HepG2 (cell line): ENCODE results near the gene NF2.

Experiments
- CTCF ChIP-seq: sonication (generic); formaldehyde crosslinking; IDR thresholded peaks from 2 replicates; pipeline ENCODE4 v1.5.0; 2020; ENCODE audit warnings: mild to moderate bottlenecking, missing genetic modification reagents, moderate library complexity
- GABPA ChIP-seq, 2 experiments: IDR thresholded peaks; 2 replicates each; pipeline ENCODE4 v1.6.1; 2011 to 2016; ENCODE audit warnings: low read depth in 2 of 2, low read length in 1 of 2, missing biosample characterization in 1 of 2, missing genetic modification characterization in 1 of 2
- MAFG ChIP-seq: sonication (generic); formaldehyde crosslinking; IDR thresholded peaks from 2 replicates; pipeline ENCODE4 v1.5.1; 2020; ENCODE audit warnings: mild to moderate bottlenecking, missing genetic modification reagents
- SKI ChIP-seq: fragments of 450-650 bp; IDR thresholded peaks from one replicate; pipeline ENCODE4 v1.6.1; 2018; ENCODE audit warnings: mild to moderate bottlenecking; ENCODE audit not compliant: partially characterized antibody
- USF2 ChIP-seq, 2 experiments: sonication (generic) in 1 of 2; formaldehyde crosslinking in 1 of 2; IDR thresholded peaks; 2 replicates each; pipeline versions ENCODE4 v1.5.1 to v1.6.1; 2011 to 2020; ENCODE audit warnings: borderline replicate concordance in 1 of 2, low read depth in 1 of 2, low read length in 1 of 2, mild to moderate bottlenecking in 1 of 2, missing genetic modification reagents in 1 of 2, moderate library complexity in 1 of 2

- TF ChIP-seq USF2 (IDR thresholded peaks at IDR 0.05; ENCODE audit: low read depth, low read length): no peak
- TF ChIP-seq USF2 (CRISPR knock-in tag; IDR thresholded peaks at IDR 0.05; ENCODE audit: borderline replicate concordance): no peak
- no peak for TF ChIP-seq GABPA (IDR thresholded peaks at IDR 0.05; ENCODE audit: low read depth, low read length)
- TF ChIP-seq GABPA (CRISPR knock-in tag; IDR thresholded peaks at IDR 0.05; ENCODE audit: low read depth): no peak
- TF ChIP-seq CTCF (CRISPR knock-in tag): no peak
- TF ChIP-seq SKI: no peak
- TF ChIP-seq MAFG (CRISPR knock-in tag): no peak
Measured at GRCh38 chr22:29665486-29665885, 62.1 kb downstream of the NF2 start.
